GM12891 (cell line): ENCODE data around the gene PRR35.

Source experiments
- POLR2A ChIP-seq: IDR thresholded peaks from 2 replicates; pipeline ENCODE4 v1.6.1; 2011; ENCODE audit warnings: low read depth, low read length, control low read depth
- POLR2AphosphoS5 ChIP-seq: IDR thresholded peaks from 2 replicates; pipeline ENCODE4 v1.6.1; 2011; ENCODE audit warnings: low read depth, low read length, control low read depth

DNA sequence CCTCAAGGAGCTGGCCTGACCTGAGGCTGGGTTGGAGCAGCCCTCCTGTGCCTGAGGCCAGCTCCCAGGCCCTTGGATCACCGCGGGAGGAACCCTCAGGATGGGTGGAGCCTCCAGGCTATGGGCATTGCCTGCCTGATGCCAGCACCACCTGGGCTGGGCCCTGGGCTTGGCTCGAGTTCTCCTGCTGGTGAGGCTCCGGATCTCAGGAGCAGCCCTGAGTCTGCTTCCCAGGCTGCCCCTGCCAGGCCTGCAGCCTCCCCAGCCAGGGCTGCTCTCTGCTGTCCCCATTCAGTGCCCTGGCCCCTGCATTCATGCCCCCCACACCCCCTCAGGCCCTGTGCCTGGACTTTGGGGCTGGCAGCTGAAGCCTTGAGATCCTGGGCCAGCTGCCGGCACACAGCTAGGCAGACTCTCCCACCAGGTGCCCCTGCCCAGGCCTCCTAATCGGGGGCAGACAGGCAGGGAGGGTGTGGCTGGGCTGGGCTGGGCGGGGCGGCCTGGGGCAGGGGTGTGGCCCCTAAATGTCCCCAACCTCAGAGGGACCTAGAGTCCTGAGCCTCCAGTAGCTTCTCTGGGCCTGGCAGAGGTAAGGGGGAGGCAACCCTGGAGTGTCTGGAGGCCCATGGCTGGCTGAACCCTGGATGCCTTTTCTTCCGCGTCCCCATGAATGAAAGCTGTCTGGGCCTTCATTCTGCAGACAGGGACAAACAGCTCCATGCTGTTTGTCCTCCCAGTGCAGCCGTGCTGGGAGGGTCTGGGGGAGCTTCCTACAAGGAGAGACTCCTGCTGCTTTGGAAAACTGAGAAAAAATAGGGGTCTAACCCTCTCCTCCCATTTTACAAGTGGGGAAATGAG, 8.4 kb downstream of the PRR35 start:
- TF ChIP-seq POLR2A (no peak), POLR2AphosphoS5 (no peak)
